Ureter (tissue), 1 donor: Measurements from ENCODE around the gene ZSCAN32. TPM values are rescaled to one million over a fixed set of nuclear protein-coding genes. Genes with fewer than 3 reads are reported as not detected.

Experiments
- DNase-seq: peaks from one replicate; pipeline ENCODE4 v3.0.0-alpha.2; 2020; ENCODE audit warnings: low spot score
- total RNA-seq: library from RNA; stranded (reverse); gene quantifications from one replicate; pipeline ENCODE4 v1.2.4, GENCODE V29; 2023
- donor health status: DM: yes; HTN: yes; CAD: no.

The ZSCAN32 gene
- total RNA-seq, 1 donor from 2014 or later: 15.7 TPM

- no peak for DNase-seq
Measured at GRCh38 chr16:3356118-3356517, 44.7 kb downstream of the ZSCAN32 start.

- DNase-seq: no peak
Measured at GRCh38 chr16:3355589-3355988, 45.2 kb downstream of the ZSCAN32 start, which contains the start of gene OR2C1. Gene OR2C1 (plus strand): TSS chr16:3355889. CDS start chr16:3355941, 52 bp downstream.

- no peak for DNase-seq
Measured at GRCh38 chr16:3349175-3349574, 51.6 kb downstream of the ZSCAN32 start.

- no peak for DNase-seq
Measured at GRCh38 chr16:3348547-3349167, 52.1 kb downstream of the ZSCAN32 start.

GRCh38 chr16:3347586-3347985 lies 53.2 kb downstream of the ZSCAN32 start:
- DNase-seq: no peak

GRCh38 chr16:3346041-3346440 lies 54.8 kb downstream of the ZSCAN32 start:
- no peak for DNase-seq

Other genes with a start within 250 kb of the ZSCAN32 start
- not detected for gene OR1F1, start 212.8 kb downstream of the ZSCAN32 start, total RNA-seq
- gene ZNF200, start 165.8 kb downstream of the ZSCAN32 start, total RNA-seq: 7.8 TPM
- 1.8 TPM for gene MEFV, start 144.4 kb downstream of the ZSCAN32 start, total RNA-seq
- gene ZNF263, start 117.5 kb downstream of the ZSCAN32 start, total RNA-seq: 40.3 TPM
- gene TIGD7, start 95.6 kb downstream of the ZSCAN32 start, total RNA-seq: 5.3 TPM
- 36.7 TPM for gene ZNF75A, start 95.5 kb downstream of the ZSCAN32 start, total RNA-seq
- gene OR2C1, start 45.1 kb downstream of the ZSCAN32 start, total RNA-seq: not detected
- gene ZNF174, start 211 bp upstream of the ZSCAN32 start, total RNA-seq: 14.5 TPM
- gene ZNF597, start 42.5 kb upstream of the ZSCAN32 start, total RNA-seq: 4.8 TPM
- 54.4 TPM for gene NAA60, start 42.7 kb upstream of the ZSCAN32 start, total RNA-seq
- not detected for gene C16orf90, start 94.5 kb upstream of the ZSCAN32 start, total RNA-seq
- gene CLUAP1, start 100.0 kb upstream of the ZSCAN32 start, total RNA-seq: 34.3 TPM
- 3.0 TPM for gene NLRC3, start 176.4 kb upstream of the ZSCAN32 start, total RNA-seq
- gene SLX4, start 210.6 kb upstream of the ZSCAN32 start, total RNA-seq: 5.8 TPM